ENCODE results near the gene SLMAP.
"Not testable (repeated sequence)": the region's sequence is repeated elsewhere in the genome, so short reads cannot be mapped to it uniquely, and the experiment has no call there.

Gene SLMAP

DNA sequence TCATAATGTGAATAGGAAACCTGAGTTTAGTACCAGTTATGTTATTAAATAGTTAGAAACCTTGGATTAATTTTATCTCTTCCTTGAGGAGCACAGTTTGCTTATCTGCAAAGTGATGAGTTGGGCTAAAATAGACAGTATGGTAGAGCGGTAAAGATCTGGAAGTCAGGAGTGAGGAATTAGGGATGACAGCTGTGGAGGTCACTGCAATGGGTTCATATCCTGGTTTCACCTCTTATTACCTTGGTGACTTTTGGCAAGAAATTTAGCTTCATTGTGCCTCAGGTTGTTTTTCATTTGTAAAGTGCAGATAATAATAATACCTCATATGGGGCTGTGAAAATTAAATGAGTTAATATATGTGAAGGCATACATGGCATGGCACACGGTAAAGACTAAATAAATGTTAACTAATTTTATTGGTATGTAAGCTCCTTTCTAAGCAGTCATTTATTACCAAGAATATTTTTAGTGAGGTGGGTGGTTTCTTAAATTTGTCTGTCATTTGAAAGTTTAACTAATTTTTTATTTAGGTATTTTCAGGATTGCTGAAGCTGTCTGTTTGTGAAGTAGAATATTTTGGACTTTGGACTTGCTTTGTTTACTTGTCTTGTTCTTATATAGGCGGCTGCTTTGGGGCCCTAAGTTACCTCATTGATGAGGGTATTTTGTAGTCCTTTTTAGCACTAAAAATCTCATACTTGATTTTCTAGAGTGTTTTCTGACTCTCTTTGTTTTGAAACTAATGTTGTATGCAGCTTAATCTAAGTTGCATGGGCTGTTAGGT is 41.8 kb downstream of the SLMAP start:
- no peaks in the 10 kb centered on the region for H3K27me3 ChIP-seq (ENCODE audit: control insufficient read depth, insufficient read depth, low read length)
- H3K27ac ChIP-seq (ENCODE audit: low read length), result no peak overlapping the region
- H3K9me3 ChIP-seq (ENCODE audit: control insufficient read depth, low read depth, low read length), result no peaks in the 10 kb centered on the region
- H3K4me1 ChIP-seq (ENCODE audit: control insufficient read depth, low read depth, low read length), result peaks cover 1% of the 10 kb centered on the region
- H3K9ac ChIP-seq (ENCODE audit: low read length), result no peak overlapping the region
- no peak overlapping the region for H3K4me3 ChIP-seq (ENCODE audit: low read length)
- H3K36me3 ChIP-seq (ENCODE audit: control insufficient read depth, low read depth, low read length), result no peaks in the 10 kb centered on the region

DNA sequence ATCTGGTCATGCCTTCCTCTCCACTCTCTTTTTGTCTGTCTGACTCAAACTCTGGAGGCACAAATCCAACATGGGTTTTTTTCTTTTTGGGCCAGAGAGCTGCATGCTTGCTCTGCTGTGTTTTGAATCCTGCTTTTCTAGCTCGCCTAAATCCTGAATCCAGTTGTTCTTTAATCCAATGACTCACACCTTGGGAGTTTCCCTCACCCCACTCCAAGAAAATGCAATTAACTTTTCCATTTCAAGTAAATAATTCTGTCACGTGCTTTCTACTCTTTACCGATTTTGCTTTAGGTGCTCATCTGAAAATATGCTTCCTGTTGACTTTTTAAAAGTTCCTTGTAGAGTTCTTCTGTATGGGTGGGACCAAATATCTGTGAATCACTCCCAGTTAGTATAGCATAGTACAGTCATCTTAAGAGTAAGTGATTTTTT is 47.6 kb downstream of the SLMAP start:
- no peak overlapping the region for H3K4me3 ChIP-seq (ENCODE audit: low read length)
- H3K27me3 ChIP-seq (ENCODE audit: control insufficient read depth, insufficient read depth, low read length), result no peaks in the 10 kb centered on the region
- H3K27ac ChIP-seq (ENCODE audit: low read length), result no peak overlapping the region

DNA sequence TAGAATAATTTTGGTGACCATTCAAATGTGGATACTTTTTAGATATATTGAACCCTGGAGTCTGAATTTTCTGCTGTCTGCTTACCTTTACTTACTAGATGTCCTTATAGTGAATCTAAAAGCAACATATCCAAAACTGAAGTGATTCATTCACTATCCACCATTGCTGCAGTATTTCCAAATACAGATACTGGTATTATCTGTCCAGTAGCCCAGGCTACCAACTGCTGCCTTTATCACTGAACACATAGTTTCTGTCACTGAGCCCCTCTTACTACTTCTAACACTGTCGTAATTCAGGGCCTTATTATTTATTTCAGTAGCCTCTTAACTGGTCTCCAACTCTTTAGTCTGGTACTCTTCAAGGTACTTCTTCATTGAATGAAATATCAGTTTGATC is 49.2 kb downstream of the SLMAP start:
- Histone ChIP-seq H3K27ac (ENCODE audit: low read length) (no peak overlapping the region), H3K9ac (ENCODE audit: low read length) (no peak overlapping the region), H3K36me3 (ENCODE audit: control insufficient read depth, low read depth, low read length) (no peaks in the 10 kb centered on the region), H3K27me3 (ENCODE audit: control insufficient read depth, insufficient read depth, low read length) (no peaks in the 10 kb centered on the region), H3K9me3 (ENCODE audit: control insufficient read depth, low read depth, low read length) (no peaks in the 10 kb centered on the region), H3K4me1 (ENCODE audit: control insufficient read depth, low read depth, low read length) (peaks cover 11% of the 10 kb centered on the region), H3K4me3 (ENCODE audit: low read length) (no peak overlapping the region)

More for the DNA sequence above, 47.6 kb downstream of the SLMAP start:
- Histone ChIP-seq H3K4me1 (ENCODE audit: control insufficient read depth, low read depth, low read length) (peaks cover 11% of the 10 kb centered on the region), H3K9ac (ENCODE audit: low read length) (no peak overlapping the region), H3K9me3 (ENCODE audit: control insufficient read depth, low read depth, low read length) (no peaks in the 10 kb centered on the region), H3K36me3 (ENCODE audit: control insufficient read depth, low read depth, low read length) (no peaks in the 10 kb centered on the region)

DNA sequence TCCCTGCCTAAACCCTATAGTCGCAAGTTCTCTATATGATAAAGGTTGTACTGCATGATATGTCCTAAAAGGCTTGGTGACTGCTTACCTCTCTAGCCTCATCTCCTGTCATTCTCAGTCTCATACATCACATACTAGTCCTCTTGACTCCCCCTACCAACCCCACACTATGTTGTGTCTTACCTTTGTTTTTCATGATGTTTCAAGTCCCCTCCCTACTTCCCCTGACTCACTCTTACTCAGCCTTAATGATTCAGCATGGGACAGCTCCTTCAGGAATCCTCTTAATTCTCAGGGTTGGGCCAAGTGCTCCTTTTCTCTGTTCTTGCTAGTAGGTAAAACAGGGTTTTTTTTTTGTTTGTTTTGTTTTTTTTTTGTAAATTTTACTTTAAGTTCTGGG is 49.6 kb downstream of the SLMAP start:
- H3K9me3 ChIP-seq (ENCODE audit: control insufficient read depth, low read depth, low read length), result no peaks in the 10 kb centered on the region
- no peaks in the 10 kb centered on the region for H3K36me3 ChIP-seq (ENCODE audit: control insufficient read depth, low read depth, low read length)
- no peak overlapping the region for H3K9ac ChIP-seq (ENCODE audit: low read length)
- H3K27me3 ChIP-seq (ENCODE audit: control insufficient read depth, insufficient read depth, low read length), result no peaks in the 10 kb centered on the region
- peaks cover 11% of the 10 kb centered on the region for H3K4me1 ChIP-seq (ENCODE audit: control insufficient read depth, low read depth, low read length)
- H3K27ac ChIP-seq (ENCODE audit: low read length), result no peak overlapping the region
- no peak overlapping the region for H3K4me3 ChIP-seq (ENCODE audit: low read length)

DNA sequence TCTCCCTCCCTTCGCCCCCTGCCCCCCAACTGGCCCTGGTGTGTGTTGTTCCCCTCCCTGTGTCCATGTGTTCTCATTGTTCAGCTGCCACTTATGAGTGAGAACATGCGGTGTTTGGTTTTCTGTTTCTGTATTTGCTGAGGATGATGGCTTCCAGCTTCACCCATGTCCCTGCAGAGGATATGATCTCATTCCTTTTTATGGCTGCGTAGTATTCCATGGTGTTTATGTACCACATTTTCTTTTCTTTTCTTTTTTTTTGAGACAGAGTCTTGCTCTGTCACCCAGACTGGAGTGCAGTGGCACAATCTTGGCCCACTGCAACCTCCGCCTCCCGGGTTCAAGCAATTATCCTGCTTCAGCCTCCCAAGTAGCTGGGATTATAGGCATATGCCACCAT is 50.1 kb downstream of the SLMAP start:
- H3K27me3 ChIP-seq (ENCODE audit: control insufficient read depth, insufficient read depth, low read length); H3K36me3 ChIP-seq (ENCODE audit: control insufficient read depth, low read depth, low read length); H3K4me3 ChIP-seq (ENCODE audit: low read length); H3K9me3 ChIP-seq (ENCODE audit: control insufficient read depth, low read depth, low read length); H3K9ac ChIP-seq (ENCODE audit: low read length); H3K27ac ChIP-seq (ENCODE audit: low read length): not testable (repeated sequence)
- peaks cover 11% of the 10 kb centered on the region for H3K4me1 ChIP-seq (ENCODE audit: control insufficient read depth, low read depth, low read length)

DNA sequence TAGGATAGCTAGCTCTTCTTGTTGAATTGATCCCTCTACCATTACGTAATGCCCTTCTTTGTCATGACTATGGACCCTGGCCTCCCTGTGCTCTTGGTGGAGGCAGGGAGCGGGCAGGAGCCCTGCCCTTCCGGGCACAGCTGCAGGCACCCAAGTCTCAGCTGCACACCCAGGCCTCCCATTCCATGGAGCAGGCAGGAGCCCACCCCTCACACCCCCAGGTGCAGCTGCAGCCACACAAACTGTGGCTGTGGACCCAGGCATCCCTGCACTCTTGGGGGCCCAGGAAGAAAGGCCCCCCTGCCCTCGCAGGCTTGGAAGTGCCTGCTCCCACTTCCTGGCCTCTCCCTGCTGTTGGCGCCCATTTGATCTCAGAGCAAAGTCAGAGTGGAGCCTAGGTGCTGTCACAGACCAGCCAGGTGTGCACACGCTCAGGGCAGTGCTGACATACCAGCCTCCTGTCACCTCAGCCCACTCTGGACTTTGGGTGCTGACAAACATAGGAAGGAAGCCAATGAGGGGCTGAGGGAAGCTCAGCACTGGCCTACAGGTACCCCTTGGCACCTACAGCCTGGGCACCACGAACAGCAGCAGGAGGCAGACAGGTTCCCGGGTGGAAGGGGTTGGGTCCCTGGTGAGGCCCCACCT is 53.0 kb downstream of the SLMAP start:
- H3K4me3 ChIP-seq (ENCODE audit: low read length), result no peak overlapping the region
- H3K9ac ChIP-seq (ENCODE audit: low read length), result no peak overlapping the region
- no peaks in the 10 kb centered on the region for H3K9me3 ChIP-seq (ENCODE audit: control insufficient read depth, low read depth, low read length)
- no peaks in the 10 kb centered on the region for H3K4me1 ChIP-seq (ENCODE audit: control insufficient read depth, low read depth, low read length)
- H3K27ac ChIP-seq (ENCODE audit: low read length), result no peak overlapping the region
- H3K27me3 ChIP-seq (ENCODE audit: control insufficient read depth, insufficient read depth, low read length), result no peaks in the 10 kb centered on the region
- no peaks in the 10 kb centered on the region for H3K36me3 ChIP-seq (ENCODE audit: control insufficient read depth, low read depth, low read length)

DNA sequence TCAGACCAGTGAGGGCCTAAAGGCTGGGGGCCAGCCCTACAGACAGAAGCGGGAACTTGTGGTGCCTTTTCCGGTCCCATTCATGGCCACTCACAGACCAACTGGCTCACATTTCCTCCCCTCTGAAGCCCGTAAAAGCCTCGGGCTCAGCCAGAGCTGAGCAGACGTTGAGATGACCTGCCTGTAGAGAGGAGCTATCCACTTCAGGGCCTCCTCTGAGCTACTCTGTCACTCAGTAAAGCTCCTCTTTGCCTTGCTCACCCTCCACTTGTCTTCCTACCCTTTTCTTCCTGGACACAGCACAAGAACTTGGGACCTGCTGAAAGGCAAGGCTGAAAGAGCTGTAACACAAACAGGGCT is 53.5 kb downstream of the SLMAP start:
- Histone ChIP-seq H3K9me3 (ENCODE audit: control insufficient read depth, low read depth, low read length) (no peaks in the 10 kb centered on the region), H3K36me3 (ENCODE audit: control insufficient read depth, low read depth, low read length) (no peaks in the 10 kb centered on the region), H3K9ac (ENCODE audit: low read length) (no peak overlapping the region), H3K4me3 (ENCODE audit: low read length) (no peak overlapping the region), H3K27me3 (ENCODE audit: control insufficient read depth, insufficient read depth, low read length) (no peaks in the 10 kb centered on the region), H3K27ac (ENCODE audit: low read length) (no peak overlapping the region), H3K4me1 (ENCODE audit: control insufficient read depth, low read depth, low read length) (no peaks in the 10 kb centered on the region)

DNA sequence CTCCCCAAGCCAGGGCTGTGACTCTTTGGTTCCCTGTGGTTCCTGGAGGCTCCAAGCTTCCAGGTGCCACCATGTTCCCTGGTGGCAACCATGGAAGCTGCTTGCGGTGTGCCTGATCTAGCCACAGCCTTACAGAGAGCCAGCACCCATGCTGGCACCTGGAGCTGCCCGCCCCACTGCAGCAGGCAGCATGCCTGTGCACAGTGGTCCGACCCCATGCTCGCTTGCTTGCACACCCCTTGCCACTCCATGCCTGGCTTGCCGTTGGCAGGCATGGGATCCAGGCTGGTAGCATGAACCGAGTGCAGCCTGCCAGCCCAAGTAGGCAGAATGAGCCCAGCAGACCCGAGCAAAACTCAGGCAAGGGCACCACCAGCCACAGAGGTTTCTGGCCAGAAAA is 53.9 kb downstream of the SLMAP start:
- Histone ChIP-seq H3K9ac (ENCODE audit: low read length) (no peak overlapping the region), H3K27ac (ENCODE audit: low read length) (no peak overlapping the region)

DNA sequence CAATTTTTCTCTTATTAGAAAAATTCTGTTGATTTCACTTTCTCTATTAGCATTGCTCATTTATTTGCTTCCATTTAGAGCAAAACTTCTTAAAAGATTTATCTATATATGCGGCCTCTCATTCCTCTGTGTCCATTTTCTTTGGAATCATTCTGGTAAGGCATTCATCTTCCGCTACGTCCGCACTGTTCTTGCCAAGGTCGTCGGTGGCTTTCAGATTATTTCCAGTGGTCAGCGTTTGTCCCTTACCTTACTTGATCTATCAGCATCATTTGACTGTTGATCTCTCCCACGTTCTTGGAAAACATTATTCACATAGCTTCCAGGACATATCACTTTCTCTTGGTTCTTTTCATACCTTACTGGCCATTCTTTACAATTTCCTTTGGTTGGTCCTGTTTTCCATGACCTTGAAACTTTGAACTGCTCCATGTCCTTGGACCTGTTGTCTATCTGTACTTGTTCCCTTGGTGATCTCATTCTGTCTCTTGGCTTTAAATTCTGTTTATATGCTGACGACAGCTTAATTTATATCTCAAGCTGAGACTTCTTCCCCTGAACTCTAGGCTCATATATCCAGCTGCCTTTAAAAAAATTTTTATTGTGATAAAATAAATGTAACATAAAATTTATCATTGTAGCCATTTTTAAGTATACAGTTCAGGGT is 54.5 kb downstream of the SLMAP start:
- Histone ChIP-seq H3K4me3 (ENCODE audit: low read length) (no peak overlapping the region), H3K4me1 (ENCODE audit: control insufficient read depth, low read depth, low read length) (no peaks in the 10 kb centered on the region), H3K9me3 (ENCODE audit: control insufficient read depth, low read depth, low read length) (no peaks in the 10 kb centered on the region), H3K36me3 (ENCODE audit: control insufficient read depth, low read depth, low read length) (no peaks in the 10 kb centered on the region), H3K27ac (ENCODE audit: low read length) (no peak overlapping the region), H3K9ac (ENCODE audit: low read length) (no peak overlapping the region), H3K27me3 (ENCODE audit: control insufficient read depth, insufficient read depth, low read length) (no peaks in the 10 kb centered on the region)

More for the DNA sequence above, 53.9 kb downstream of the SLMAP start:
- H3K4me3 ChIP-seq (ENCODE audit: low read length), result no peak overlapping the region
- H3K9me3 ChIP-seq (ENCODE audit: control insufficient read depth, low read depth, low read length), result no peaks in the 10 kb centered on the region
- H3K4me1 ChIP-seq (ENCODE audit: control insufficient read depth, low read depth, low read length), result no peaks in the 10 kb centered on the region
- no peaks in the 10 kb centered on the region for H3K27me3 ChIP-seq (ENCODE audit: control insufficient read depth, insufficient read depth, low read length)
- H3K36me3 ChIP-seq (ENCODE audit: control insufficient read depth, low read depth, low read length), result no peaks in the 10 kb centered on the region

DNA sequence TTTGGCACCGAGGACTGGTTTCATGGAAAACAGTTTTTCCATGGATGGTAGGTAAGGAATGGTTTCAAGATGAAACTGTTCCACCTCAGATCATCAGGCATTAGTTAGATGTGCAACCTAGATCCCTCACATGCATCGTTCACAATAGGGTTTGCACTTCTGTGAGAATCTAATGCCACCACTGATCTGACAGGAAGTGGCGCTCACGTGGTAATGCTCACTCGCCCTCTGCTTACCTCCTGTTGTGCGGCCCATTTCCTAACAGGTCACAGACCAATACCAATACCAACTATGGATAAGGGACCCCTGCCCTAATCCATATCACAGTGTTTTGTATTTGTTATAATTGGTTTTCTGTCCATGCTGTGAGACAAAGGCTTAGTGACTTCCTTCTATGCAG is 58.9 kb downstream of the SLMAP start:
- Histone ChIP-seq H3K27me3 (ENCODE audit: control insufficient read depth, insufficient read depth, low read length) (no peaks in the 10 kb centered on the region), H3K9me3 (ENCODE audit: control insufficient read depth, low read depth, low read length) (no peaks in the 10 kb centered on the region), H3K4me3 (ENCODE audit: low read length) (no peak overlapping the region), H3K4me1 (ENCODE audit: control insufficient read depth, low read depth, low read length) (no peaks in the 10 kb centered on the region), H3K36me3 (ENCODE audit: control insufficient read depth, low read depth, low read length) (no peaks in the 10 kb centered on the region), H3K9ac (ENCODE audit: low read length) (no peak overlapping the region), H3K27ac (ENCODE audit: low read length) (no peak overlapping the region)

DNA sequence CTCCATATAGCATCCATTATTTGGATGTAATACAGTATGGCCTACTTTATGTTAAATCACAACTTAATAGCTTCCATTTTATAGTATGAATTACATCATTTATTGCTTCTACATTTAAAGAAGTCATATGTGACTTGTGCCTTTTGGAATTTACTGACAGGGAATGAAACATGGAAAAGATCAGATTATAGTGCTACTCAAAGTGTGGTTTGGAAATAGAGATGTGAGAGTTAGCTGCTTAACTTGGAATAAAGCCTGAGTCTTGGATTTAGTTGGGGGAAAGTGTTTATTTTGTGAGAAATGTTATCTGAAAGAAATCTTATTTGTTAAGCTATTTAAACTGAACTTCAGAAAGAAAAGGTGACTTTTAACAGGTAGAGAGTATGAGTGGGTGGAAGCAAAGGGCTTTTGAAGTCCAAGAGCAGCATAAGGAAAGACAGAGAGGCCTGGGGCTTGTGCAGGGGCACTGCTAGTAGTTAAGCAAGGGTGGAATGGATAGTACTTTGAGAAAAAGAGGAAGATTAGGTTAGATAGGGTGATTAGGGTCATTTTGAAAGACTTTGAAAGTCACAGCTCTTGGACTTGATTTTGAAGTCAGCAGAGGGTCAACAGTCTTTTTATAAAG is 60.5 kb downstream of the SLMAP start:
- Histone ChIP-seq H3K9ac (ENCODE audit: low read length) (no peak overlapping the region), H3K4me1 (ENCODE audit: control insufficient read depth, low read depth, low read length) (peaks cover 8% of the 10 kb centered on the region), H3K27me3 (ENCODE audit: control insufficient read depth, insufficient read depth, low read length) (no peaks in the 10 kb centered on the region), H3K36me3 (ENCODE audit: control insufficient read depth, low read depth, low read length) (no peaks in the 10 kb centered on the region), H3K27ac (ENCODE audit: low read length) (no peak overlapping the region), H3K9me3 (ENCODE audit: control insufficient read depth, low read depth, low read length) (no peaks in the 10 kb centered on the region), H3K4me3 (ENCODE audit: low read length) (no peak overlapping the region)

All from iPS-18a (cell line).